RPMI8226 (cell line): ENCODE results near the gene STRA6.
A peak's percentile ranks its signal among the peaks of the same experiment; 100 is the strongest.

ENCODE experiments used
- DNase-seq: peaks from one replicate; pipeline ENCODE4 v3.0.0-alpha.2; 2015

The STRA6 gene

DNA sequence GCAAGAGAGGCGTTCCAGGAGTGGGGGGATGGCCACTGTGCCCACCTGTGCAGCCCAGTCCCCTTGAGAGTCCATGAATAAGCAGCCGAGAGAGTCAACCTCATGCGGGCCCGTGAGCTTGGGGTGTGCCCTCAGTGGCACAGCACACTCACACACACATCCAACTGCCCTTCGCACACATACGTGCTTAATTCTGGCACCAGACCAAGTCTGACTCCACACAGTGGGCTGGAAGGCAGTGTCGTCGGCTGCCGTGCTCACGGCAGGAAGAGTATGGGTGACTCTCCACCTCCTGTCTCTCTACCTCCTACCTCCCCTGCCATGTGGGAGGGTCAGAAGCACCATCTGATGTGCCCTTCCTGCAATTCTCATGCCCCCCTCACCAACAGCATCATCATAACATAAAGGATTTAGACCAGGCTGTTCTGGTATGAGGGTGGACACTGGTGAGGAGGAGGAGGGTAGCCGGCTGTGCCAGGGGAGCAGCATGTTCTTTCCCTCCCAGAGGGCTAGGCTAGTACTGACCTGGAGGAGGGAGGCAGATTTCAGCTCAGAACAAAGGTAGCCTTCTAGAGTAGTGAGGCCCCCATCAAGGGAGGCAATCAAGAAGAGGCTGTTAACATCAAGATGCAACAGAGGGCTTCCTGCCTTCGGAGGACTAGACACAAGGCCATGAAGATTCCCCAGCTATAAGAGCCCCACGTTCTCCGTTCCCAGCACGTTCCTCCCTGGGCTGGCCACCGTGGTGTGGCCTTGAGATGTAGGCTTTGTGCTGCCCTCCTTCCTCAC, 5.3 kb upstream of the STRA6 start:
- peak; percentile 41 for DNase-seq

DNA sequence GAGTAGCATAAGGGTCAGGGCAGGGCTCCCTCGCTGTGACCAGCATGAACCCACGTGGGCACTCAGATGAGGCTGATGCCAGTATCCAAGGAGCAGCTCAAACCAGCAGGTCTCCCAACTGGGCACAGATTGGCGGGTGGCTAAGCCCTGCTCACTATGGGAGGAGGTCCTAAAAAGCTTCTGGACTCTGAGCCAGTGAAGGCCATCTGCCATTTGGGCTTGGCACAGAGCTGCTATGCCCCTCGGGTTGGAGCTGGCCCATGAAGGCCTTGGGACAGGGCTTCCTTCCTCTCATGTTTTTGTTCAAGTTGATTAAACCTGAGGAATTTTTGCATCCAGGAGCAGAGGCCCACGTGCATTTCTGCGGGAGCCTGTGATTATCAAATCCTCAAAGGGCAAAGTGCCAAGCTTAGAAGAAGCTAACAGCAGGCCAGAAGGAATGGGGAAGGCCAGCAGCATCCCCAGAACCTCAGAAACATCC, 4.3 kb upstream of the STRA6 start:
- no peak for DNase-seq

GRCh38 chr15:74205582-74205947, 3.0 kb upstream of the STRA6 start:
- DNase-seq: no peak

GRCh38 chr15:74203914-74204431, 1.4 kb upstream of the STRA6 start:
- DNase-seq: no peak

DNA sequence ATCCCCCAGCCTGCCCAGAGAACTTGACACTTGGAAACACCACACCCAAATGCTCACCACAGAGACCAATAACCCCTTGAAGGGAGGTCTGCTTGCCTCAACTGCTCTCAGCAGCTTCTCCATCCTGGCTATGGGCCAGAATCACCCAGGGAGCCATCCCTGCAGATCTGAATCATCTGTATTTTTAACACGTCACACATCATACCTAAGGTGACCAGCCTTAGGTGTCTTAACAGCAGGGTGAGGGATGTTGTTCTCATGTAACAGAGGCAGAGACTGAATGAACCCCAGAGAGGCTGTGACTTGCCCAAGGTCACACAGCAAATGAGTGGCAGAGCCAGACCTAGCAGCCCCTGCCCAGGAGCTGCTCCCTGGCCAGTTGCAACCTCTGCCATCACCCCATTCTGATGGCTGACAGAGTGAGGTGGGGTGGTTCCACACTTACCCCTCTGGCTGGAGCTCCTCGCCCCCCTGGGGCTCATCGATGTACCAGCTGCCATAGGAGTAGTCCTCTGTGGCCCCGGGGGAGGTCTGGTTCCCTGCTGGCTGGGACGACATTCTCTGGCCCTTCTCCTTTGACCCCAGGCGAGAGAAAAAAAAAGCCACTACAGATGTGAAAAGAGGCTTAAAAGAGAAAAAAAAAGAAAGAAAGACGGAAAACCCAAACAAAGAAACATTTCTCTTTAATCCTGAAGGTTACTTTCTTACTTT, 722 bp downstream of the STRA6 start:
- no peak for DNase-seq

GRCh38 chr15:74200871-74201419, 1.6 kb downstream of the STRA6 start:
- no peak for DNase-seq

- no peak for DNase-seq
These were observed 2.2 kb downstream of the STRA6 start for GRCh38 chr15:74200412-74200815.

- DNase-seq: no peak
These were observed 3.3 kb downstream of the STRA6 start for GRCh38 chr15:74199297-74199652.

DNA sequence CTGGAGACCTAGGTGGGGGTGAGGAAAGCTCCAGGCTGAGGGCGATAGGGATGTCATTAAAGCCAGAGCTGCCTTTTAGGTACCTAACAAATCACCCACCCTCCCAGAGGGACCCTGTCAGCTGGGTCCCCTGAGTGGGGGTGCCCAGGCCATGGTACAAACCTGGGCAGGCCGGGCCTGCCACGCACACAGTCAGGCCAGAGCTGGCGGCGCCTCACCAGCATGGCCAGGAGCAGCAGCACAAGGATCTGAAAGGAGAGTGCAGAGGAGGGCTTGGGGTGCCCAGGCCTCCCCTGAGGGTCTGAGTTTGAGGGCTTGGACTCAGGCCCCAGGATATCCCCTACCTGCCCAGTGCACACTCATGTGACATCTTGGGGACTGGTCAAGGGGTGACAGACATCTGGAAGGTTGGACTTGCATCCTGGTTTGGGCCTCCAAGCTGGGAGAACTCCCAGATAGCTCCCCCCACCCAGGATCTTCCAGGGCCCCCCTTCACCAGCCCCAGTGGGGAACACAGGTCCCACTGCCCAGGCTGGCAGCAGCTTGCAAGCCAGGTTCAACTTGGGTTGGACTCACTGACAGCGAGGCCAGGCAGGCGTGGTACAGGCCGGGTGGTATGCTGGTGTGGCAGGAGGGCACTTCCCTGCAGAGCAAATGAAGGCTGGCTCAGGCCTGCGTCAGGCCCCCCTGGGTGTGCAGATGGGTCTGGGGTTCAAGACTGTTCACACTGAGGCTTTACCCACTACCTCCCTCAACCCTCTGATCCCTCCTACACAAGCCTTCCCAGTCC, 5.2 kb downstream of the STRA6 start:
- no peak for DNase-seq

- DNase-seq: no peak
These were observed 6.4 kb downstream of the STRA6 start for GRCh38 chr15:74196175-74196574.

- no peak for DNase-seq
These were observed 7.7 kb downstream of the STRA6 start for GRCh38 chr15:74194572-74195559.

GRCh38 chr15:74193905-74194304, 8.7 kb downstream of the STRA6 start:
- DNase-seq: no peak

GRCh38 chr15:74193299-74193718, 9.3 kb downstream of the STRA6 start:
- no peak for DNase-seq

DNA sequence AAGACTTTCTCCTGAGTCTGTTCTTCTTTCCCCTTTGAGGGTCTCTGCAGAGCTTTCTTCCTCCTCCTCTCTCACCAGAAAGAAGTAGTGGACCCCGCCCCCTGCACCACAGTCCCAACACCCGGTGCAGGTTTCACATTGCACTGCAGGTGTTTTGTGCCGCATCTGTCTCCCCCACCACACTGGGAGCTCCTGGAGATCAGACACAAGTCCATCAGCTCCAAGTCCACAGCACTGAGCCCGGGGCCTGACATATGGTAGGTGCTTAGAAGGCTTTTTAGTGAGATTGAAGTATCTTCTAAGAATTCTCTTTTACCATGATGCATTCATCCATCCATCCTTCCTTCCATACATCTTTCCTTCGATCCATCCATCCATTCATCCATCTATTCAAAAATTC, 9.8 kb downstream of the STRA6 start:
- DNase-seq: no peak

GRCh38 chr15:74191798-74192197, 10.8 kb downstream of the STRA6 start:
- DNase-seq: no peak

GRCh38 chr15:74188216-74188615, 14.4 kb downstream of the STRA6 start:
- DNase-seq: no peak

DNA sequence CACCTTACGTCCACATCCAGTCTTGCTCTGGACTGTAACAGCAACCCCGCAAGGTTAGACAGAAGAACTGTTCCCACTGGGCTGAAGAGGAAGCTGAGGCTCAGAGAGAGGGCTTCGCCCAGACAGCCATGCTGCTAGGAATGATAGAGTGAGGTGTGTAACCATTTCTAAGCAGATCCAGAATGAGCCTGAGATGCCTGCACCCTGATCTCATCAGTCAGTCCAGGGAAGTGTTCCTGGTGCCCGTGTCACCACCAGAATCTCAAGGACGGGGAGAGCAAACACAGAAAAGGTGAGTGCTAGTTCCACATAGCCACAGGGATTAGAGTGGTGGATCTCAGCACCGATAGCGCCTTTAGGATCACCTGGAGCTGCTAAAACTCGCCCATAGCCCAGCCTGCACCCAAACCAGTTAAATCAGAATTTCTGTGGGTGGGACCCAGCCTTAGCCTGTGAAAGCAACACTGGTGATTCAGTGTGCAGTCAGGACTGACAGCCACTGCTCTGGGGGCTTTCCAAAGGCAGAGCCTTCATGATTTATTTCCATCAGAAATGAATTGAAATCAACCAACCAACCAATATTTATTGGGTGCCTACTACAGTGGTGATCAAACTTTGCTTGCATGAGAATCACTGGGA, 16.8 kb downstream of the STRA6 start:
- DNase-seq: no peak

- no peak for DNase-seq
These were observed 17.9 kb downstream of the STRA6 start for GRCh38 chr15:74184582-74185091.

- no peak for DNase-seq
These were observed 20.5 kb downstream of the STRA6 start for GRCh38 chr15:74182131-74182530.

- DNase-seq: peak; percentile 37
These were observed 21.5 kb downstream of the STRA6 start for GRCh38 chr15:74180881-74181602.
